Eye (tissue), 1 donor: ENCODE results near the gene PDSS2.
"Not testable (repeated sequence)": the region's sequence is repeated elsewhere in the genome, so short reads cannot be mapped to it uniquely, and the experiment has no call there.

Experiments used
- DNase-seq: peaks from one replicate; pipeline ENCODE4 v3.0.0-alpha.2; 2015

PDSS2 gene

GRCh38 chr6:107152638-107153430, 306.5 kb downstream of the PDSS2 start:
- DNase-seq: no peak

GRCh38 chr6:107144666-107145065, 314.7 kb downstream of the PDSS2 start:
- DNase-seq: no peak

GRCh38 chr6:107144014-107144413, 315.4 kb downstream of the PDSS2 start:
- no peak for DNase-seq

- no peak for DNase-seq
Measured at GRCh38 chr6:107140581-107140980, 318.8 kb downstream of the PDSS2 start.

- DNase-seq: not testable (repeated sequence)
Measured at GRCh38 chr6:107136324-107136723, 323.0 kb downstream of the PDSS2 start.

- DNase-seq: not testable (repeated sequence)
Measured at GRCh38 chr6:107135048-107135680, 324.2 kb downstream of the PDSS2 start.

GRCh38 chr6:107132330-107132954, 326.9 kb downstream of the PDSS2 start:
- peak; percentile 65 for DNase-seq

GRCh38 chr6:107129370-107129925, 329.9 kb downstream of the PDSS2 start:
- no peak for DNase-seq

GRCh38 chr6:107128577-107128976, 330.8 kb downstream of the PDSS2 start:
- DNase-seq: no peak

GRCh38 chr6:107128175-107128574, 331.2 kb downstream of the PDSS2 start:
- DNase-seq: no peak

GRCh38 chr6:107125771-107126170, 333.6 kb downstream of the PDSS2 start:
- DNase-seq: no peak

GRCh38 chr6:107124934-107125348, 334.4 kb downstream of the PDSS2 start:
- no peak for DNase-seq

- DNase-seq: no peak
Measured at GRCh38 chr6:107123501-107123900, 335.9 kb downstream of the PDSS2 start.

- DNase-seq: no peak
Measured at GRCh38 chr6:107122748-107123147, 336.6 kb downstream of the PDSS2 start.

GRCh38 chr6:107121964-107122495, 337.3 kb downstream of the PDSS2 start:
- DNase-seq: no peak

- DNase-seq: no peak
Measured at GRCh38 chr6:107121266-107121665, 338.1 kb downstream of the PDSS2 start.

- no peak for DNase-seq
Measured at GRCh38 chr6:107120404-107120803, 339.0 kb downstream of the PDSS2 start.

- DNase-seq: no peak
Measured at GRCh38 chr6:107118976-107119375, 340.4 kb downstream of the PDSS2 start.

- DNase-seq: not testable (repeated sequence)
Measured at GRCh38 chr6:107118540-107118939, 340.8 kb downstream of the PDSS2 start.

- DNase-seq: no peak
Measured at GRCh38 chr6:107116931-107117330, 342.4 kb downstream of the PDSS2 start.

- DNase-seq: peak; percentile 83
Measured at GRCh38 chr6:107116328-107116892, 343.0 kb downstream of the PDSS2 start.

- peak; percentile 84 for DNase-seq
Measured at GRCh38 chr6:107115695-107116327, 343.6 kb downstream of the PDSS2 start.
